Upper lobe of right lung (tissue), 1 donor: ENCODE measurements around the gene DLX1. TPM values are rescaled to one million over a fixed set of nuclear protein-coding genes. Genes with fewer than 3 reads are reported as not detected.

ENCODE experiments used
- ATAC-seq: fragments of 200-7000 bp; cut with Tn5 transposase; one replicate; pipeline ENCODE4 v1.9.1; 2020; ENCODE audit warnings: mild to moderate bottlenecking, moderate library complexity
- DNase-seq: peaks from one replicate; pipeline ENCODE4 v3.0.0-alpha.2; 2020
- H3K27ac ChIP-seq: fragments of 200-600 bp; one replicate; pipeline ENCODE4 v1.8.0; 2022
- H3K27me3 ChIP-seq: fragments of 200-600 bp; one replicate; pipeline ENCODE4 v1.8.0; 2022; ENCODE audit warnings: mild to moderate bottlenecking
- H3K36me3 ChIP-seq: fragments of 200-600 bp; one replicate; pipeline ENCODE4 v1.8.0; 2022
- H3K4me1 ChIP-seq: fragments of 200-600 bp; one replicate; pipeline ENCODE4 v1.8.0; 2022
- H3K4me3 ChIP-seq: fragments of 200-600 bp; one replicate; pipeline ENCODE4 v1.8.0; 2022; ENCODE audit warnings: mild to moderate bottlenecking
- H3K9me3 ChIP-seq: fragments of 200-600 bp; one replicate; pipeline ENCODE4 v1.8.0; 2022
- intact Hi-C: fragments of 100-400 bp; cut with DNase I; formaldehyde crosslinking; loops from one replicate; pipeline ENCODE4 v1.11.0; 2022
- total RNA-seq: library from RNA; stranded (reverse); fragmentation: NEBNext Ultra II Directional; extraction: Animal tissue kit (Norgen Biotek cat#: 25700); gene quantifications from one replicate; pipeline ENCODE4 v1.2.1, GENCODE V29; 2021
- TF ChIP-seq, protein P1 (sequence below): fragments of 200-600 bp; IDR thresholded peaks from one replicate; pipeline ENCODE4 v1.8.0; 2022; ENCODE audit warnings: antibody characterized with exemption
- donor health status: DM: no; HTN: yes; CAD: no; lungs with severe emphysema.

The DLX1 gene
- total RNA-seq, 1 donor from 2014 or later: not detected

DNA sequence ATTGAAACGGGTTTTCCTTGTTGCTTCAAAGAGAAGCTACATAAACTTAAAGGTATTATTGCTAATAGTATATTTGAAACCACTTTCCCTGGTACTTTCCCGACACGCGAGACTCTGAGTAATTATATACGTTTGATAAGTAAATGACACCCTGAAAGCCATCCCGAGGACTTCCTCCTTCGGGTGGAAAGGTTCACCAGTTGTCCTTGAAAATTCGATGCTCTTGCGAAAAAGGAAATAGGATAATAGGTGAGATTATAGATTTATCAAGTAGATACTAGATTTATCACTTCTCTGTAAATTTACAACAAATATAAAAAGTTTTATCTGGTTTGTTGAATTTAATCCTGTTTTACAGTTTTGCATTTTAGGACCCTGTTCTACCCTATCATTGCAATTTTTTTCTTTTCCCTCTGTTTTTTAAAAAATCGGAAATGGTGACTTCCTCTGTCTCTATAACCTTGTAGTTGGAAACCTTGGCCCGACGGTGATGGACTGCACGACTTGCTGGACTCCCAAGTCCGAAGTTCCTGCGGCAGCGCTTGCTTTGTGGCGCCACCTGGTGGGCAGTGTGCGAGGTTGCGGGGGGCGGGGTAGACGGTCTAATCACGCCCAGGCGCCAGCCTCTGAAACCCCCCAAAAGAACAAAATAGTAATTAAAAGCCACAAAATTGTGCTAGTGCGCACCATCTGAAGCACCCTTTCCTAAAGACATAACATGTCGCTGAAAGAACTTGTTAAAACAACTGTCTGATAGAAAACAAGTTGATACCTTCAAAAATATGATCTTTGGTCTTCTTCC is 18.4 kb downstream of the DLX1 start:
- Histone ChIP-seq H3K27ac (no peak overlapping the region), H3K9me3 (no peaks in the 10 kb centered on the region), H3K4me1 (peaks cover 48% of the 10 kb centered on the region), H3K4me3 (no peak overlapping the region), H3K27me3 (peaks cover 100% of the 10 kb centered on the region), H3K36me3 (no peaks in the 10 kb centered on the region)
- TF ChIP-seq, protein P1, sequence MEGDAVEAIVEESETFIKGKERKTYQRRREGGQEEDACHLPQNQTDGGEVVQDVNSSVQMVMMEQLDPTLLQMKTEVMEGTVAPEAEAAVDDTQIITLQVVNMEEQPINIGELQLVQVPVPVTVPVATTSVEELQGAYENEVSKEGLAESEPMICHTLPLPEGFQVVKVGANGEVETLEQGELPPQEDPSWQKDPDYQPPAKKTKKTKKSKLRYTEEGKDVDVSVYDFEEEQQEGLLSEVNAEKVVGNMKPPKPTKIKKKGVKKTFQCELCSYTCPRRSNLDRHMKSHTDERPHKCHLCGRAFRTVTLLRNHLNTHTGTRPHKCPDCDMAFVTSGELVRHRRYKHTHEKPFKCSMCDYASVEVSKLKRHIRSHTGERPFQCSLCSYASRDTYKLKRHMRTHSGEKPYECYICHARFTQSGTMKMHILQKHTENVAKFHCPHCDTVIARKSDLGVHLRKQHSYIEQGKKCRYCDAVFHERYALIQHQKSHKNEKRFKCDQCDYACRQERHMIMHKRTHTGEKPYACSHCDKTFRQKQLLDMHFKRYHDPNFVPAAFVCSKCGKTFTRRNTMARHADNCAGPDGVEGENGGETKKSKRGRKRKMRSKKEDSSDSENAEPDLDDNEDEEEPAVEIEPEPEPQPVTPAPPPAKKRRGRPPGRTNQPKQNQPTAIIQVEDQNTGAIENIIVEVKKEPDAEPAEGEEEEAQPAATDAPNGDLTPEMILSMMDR: peak; percentile 87
- ATAC-seq: peak; percentile 85
- intact Hi-C loops: no loop called here
- peak; percentile 89 for DNase-seq

DNA sequence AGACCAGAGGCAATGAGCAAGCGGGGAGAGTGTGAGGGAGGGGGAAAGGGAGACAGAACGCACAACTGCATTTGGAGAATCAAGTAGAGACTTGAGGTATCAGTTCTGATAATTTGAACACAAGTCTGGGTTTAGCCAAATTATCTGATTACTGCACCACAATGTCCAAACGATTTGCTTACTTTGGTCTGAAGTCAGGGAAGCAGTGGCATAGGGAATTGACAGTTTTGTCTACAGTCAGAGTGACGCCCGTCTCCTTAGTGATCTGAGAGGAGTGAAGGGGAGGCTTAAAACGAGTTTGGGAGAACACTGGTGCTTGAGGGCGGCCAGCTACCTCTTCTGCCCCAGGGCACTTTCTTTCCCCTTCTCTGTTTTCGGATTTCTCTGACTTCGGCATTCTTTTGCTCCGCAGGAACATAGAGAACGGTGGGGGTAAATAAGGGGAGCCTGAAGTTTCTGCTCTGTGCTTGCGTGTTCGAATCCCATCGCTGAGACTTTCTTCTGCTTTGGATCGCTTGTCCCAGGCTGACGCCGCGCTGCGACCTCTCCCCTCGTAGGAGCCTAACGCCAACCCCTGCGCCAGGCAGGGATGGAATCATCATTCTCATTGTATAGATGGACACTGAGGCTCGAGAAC is 20.3 kb downstream of the DLX1 start:
- H3K4me3 ChIP-seq: no peak overlapping the region
- TF ChIP-seq, protein P1: no peak
- H3K27ac ChIP-seq: no peak overlapping the region
- H3K36me3 ChIP-seq: no peaks in the 10 kb centered on the region
- H3K9me3 ChIP-seq: no peaks in the 10 kb centered on the region
- H3K27me3 ChIP-seq: peaks cover 93% of the 10 kb centered on the region
- intact Hi-C loops: no loop called here
- H3K4me1 ChIP-seq: peaks cover 33% of the 10 kb centered on the region
- DNase-seq (no peak), ATAC-seq (no peak)

DNA sequence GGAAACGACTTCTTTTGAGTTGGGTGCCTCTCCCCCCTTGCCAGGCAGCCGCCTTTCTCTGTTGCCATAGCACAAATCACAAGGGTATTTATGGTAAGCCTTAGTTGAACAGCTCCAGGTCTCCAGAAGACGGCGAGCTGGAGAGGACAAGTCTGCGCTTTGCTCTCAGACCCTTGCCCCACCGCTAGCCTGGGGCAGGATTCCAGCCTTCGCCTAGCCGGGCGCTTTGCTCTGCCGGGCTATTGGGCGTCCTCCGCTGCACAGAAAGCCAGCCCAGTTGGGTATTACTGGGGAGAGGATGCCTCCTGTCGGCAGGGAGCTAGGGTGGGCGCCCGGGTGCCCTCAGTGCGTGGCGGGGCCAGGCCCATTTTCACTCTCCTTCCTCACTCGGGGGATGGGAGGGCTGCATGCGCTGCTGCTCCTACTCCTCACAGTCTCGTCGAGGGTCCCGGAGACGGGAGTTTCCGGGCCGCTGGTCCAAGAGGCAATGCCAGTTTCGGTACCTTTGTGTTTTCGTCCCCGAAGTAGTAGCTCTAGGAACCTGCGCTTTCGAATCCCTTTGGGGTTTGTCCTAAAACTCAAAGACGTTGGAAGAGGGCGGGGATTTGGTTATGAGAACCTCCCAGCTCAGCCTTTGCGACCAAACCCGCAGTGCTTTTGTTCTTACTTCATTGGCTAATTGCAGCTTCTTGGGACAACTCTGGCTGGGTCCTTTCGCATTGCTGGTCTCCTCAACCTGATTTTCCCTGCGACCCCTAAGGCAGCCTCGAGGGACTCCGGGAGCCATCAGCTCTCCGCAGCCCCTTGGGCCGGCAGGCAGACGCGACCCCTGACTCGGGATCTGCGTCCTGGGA is 21.0 kb downstream of the DLX1 start:
- TF ChIP-seq, protein P1: peak; percentile 27
- Histone ChIP-seq H3K36me3 (no peaks in the 10 kb centered on the region), H3K9me3 (no peaks in the 10 kb centered on the region), H3K27ac (no peak overlapping the region), H3K4me1 (peaks cover 33% of the 10 kb centered on the region), H3K4me3 (no peak overlapping the region), H3K27me3 (peaks cover 86% of the 10 kb centered on the region)
- ATAC-seq (peak; percentile 23), DNase-seq (no peak)
- intact Hi-C loops: no loop called here

DNA sequence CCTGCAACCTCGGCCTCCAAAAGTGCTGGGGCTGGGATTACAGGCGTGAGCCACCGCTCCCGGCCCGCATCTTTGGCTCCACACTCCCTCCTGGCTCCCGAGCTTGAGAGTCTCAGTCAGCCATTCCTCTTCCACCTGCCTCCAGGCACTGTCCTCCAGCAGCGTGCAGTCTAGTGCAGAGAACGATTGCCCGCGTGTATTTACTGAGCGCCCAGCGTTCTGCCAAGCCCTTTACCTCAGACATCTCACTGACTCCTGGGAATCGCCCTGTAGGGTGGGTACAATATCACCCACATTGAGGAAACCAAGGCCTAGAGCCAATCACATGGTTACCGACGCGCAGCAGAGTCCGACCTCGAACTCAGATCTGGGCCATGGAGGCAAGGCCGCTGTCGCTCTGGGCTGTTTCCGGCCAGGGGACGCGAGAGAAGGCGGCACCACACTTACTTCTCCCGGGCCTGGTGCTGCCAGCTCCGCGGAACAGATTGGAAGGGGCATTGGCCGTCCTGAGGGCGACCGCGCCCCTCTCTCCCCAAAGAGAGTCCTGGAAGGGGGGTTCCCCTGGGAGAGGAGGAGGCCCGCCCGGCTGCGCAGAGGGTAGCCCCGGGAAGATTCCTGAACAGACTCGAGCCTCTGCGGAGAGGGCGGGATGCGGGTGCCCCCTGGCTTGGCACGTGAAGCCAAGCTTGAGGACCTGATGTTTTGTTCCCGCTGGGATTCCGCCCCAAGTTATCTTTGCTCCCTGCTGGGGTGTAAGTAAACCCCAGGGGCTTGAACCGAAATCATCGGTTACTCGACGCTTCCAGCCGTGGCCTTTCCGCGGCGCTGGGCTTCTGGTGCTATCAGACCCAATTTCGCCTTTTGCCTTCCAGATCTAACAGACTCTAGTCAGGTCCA is 22.6 kb downstream of the DLX1 start:
- intact Hi-C loops: no loop called here

More for the DNA sequence above, 22.6 kb downstream of the DLX1 start:
- Histone ChIP-seq H3K4me3 (no peak overlapping the region), H3K9me3 (no peaks in the 10 kb centered on the region), H3K27ac (no peak overlapping the region), H3K4me1 (peaks cover 18% of the 10 kb centered on the region), H3K27me3 (peaks cover 74% of the 10 kb centered on the region), H3K36me3 (no peaks in the 10 kb centered on the region)
- DNase-seq (no peak), ATAC-seq (no peak)
- TF ChIP-seq, protein P1: no peak
